Endothelial cell of umbilical vein (primary cell): ENCODE measurements around the gene NAXE. TPM values are rescaled to one million over a fixed set of nuclear protein-coding genes. Genes with fewer than 3 reads are reported as not detected.
A peak's percentile ranks its signal among the peaks of the same experiment; 100 is the strongest.
"Not testable (repeated sequence)": the region's sequence is repeated elsewhere in the genome, so short reads cannot be mapped to it uniquely, and the experiment has no call there.

Experiments
- BruUV-seq: library from RNA; stranded (reverse); fragments of 400-500 nt; replicated peaks from 2 replicates; lab custom pipeline; 2021; lab: Mats Ljungman, UMichigan
- CTCF ChIA-PET: fragments of 300-600, 350-600 bp; sonication (Branson Sonifier 250); formaldehyde crosslinking; loops from one replicate; lab custom pipeline; 2021; ENCODE audit warnings: antibody characterized with exemption, inconsistent platforms; lab: Charles Lee
- POLR2A ChIA-PET: fragments of 300-600, 350-600 bp; sonication (Branson Sonifier 250); formaldehyde crosslinking; loops from one replicate; lab custom pipeline; 2021; ENCODE audit warnings: antibody characterized with exemption, inconsistent platforms; lab: Charles Lee
- DNase-seq: peaks from one replicate; pipeline ENCODE4 v3.0.0-alpha.2; 2011; ENCODE audit warnings: low read depth, low spot score
- FAIRE-seq: peaks from 2 replicates; lab custom pipeline; 2011; peaks lifted over from hg19 to GRCh38; lab: Jason Lieb, UNC
- H2AFZ ChIP-seq: 2 replicates; pipeline ENCODE4 v1.6.0; 2012; ENCODE audit warnings: low read depth, low read length, control low read depth, inconsistent platforms
- H3K27ac ChIP-seq: 2 replicates; pipeline ENCODE4 v1.5.1; 2011; ENCODE audit warnings: low read depth, mild to moderate bottlenecking, control low read depth, low read length, moderate library complexity; ENCODE audit not compliant: insufficient read depth
- H3K27me3 ChIP-seq, 2 experiments: 2 replicates each; pipeline versions ENCODE4 v1.6.0 to v1.6.1; 2011; ENCODE audit warnings: low read length in 2 of 2, mixed read lengths in 1 of 2; ENCODE audit not compliant: control insufficient read depth in 2 of 2, insufficient read depth in 2 of 2
- H3K36me3 ChIP-seq, 2 experiments: 2 replicates in 1 of 2; 3 replicates in 1 of 2; pipeline ENCODE4 v1.5.1; 2011; ENCODE audit warnings: low read length in 2 of 2, mild to moderate bottlenecking in 1 of 2, moderate library complexity in 1 of 2; ENCODE audit not compliant: control insufficient read depth in 2 of 2, insufficient read depth in 2 of 2; ENCODE audit errors: extremely low read depth in 1 of 2
- H3K4me1 ChIP-seq: 3 replicates; pipeline ENCODE4 v1.5.1; 2011; ENCODE audit warnings: mild to moderate bottlenecking, low read length; ENCODE audit not compliant: control insufficient read depth, insufficient read depth; ENCODE audit errors: extremely low read depth
- H3K4me2 ChIP-seq: 2 replicates; pipeline ENCODE4 v1.6.1; 2011; ENCODE audit warnings: low read length, control low read depth, mixed read lengths; ENCODE audit not compliant: insufficient read depth
- H3K4me3 ChIP-seq, 3 experiments: fragments of 200-600 bp in 1 of 3; sonication (generic), shearing (Covaris generic) in 1 of 3; replicated peaks in 1 of 3; 2 replicates each; pipeline ENCODE4 v1.5.1; 2011 to 2016; ENCODE audit warnings: control low read depth in 3 of 3, low read length in 3 of 3, mild to moderate bottlenecking in 2 of 3, inconsistent platforms in 1 of 3, low read depth in 1 of 3, moderate library complexity in 1 of 3; ENCODE audit not compliant: insufficient read depth in 1 of 3
- H3K79me2 ChIP-seq: 2 replicates; pipeline ENCODE4 v1.6.0; 2012; ENCODE audit warnings: low read length, inconsistent platforms; ENCODE audit not compliant: control insufficient read depth, insufficient read depth
- H3K9ac ChIP-seq: replicated peaks from 2 replicates; pipeline ENCODE3; 2011; ENCODE audit warnings: low read length, control low read depth; ENCODE audit not compliant: insufficient read depth; ENCODE audit errors: extremely low read depth
- H3K9me1 ChIP-seq: replicated peaks from 3 replicates; pipeline ENCODE4 v1.6.0; 2011; ENCODE audit warnings: mild to moderate bottlenecking, low read length; ENCODE audit not compliant: control insufficient read depth, insufficient read depth; ENCODE audit errors: extremely low read depth
- H3K9me3 ChIP-seq: replicated peaks from 2 replicates; pipeline ENCODE4 v1.5.1; 2012; ENCODE audit warnings: low read length, inconsistent platforms; ENCODE audit not compliant: control insufficient read depth, insufficient read depth
- H4K20me1 ChIP-seq: replicated peaks from 2 replicates; pipeline ENCODE3; 2011; ENCODE audit warnings: mild to moderate bottlenecking, low read length; ENCODE audit not compliant: control insufficient read depth, insufficient read depth; ENCODE audit errors: extremely low read depth
- CTCF ChIP-seq, 2 donors: IDR thresholded peaks; 1 replicate in 1 of 2; 2 replicates in 1 of 2; pipeline ENCODE4 v1.5.1; 2011; ENCODE audit warnings: low read length in 2 of 2, mild to moderate bottlenecking in 2 of 2, moderate library complexity in 2 of 2, control low read depth in 1 of 2, inconsistent platforms in 1 of 2, low read depth in 1 of 2; ENCODE audit not compliant: insufficient read depth in 1 of 2; ENCODE audit errors: extremely low read depth in 1 of 2
- FOS ChIP-seq: IDR thresholded peaks from 2 replicates; pipeline ENCODE4 v1.6.1; 2011; ENCODE audit warnings: mild to moderate bottlenecking, low read length, moderate library complexity, borderline replicate concordance; ENCODE audit not compliant: insufficient read depth
- dilution Hi-C: fragments of 300-500 bp; cut with MboI; formaldehyde crosslinking; loops from one replicate; pipeline ENCODE4 v1.15.0; 2019; ENCODE audit warnings: low sequenced_read_pairs; ENCODE audit not compliant: extremely low pct_ligation_motif_present
- intact Hi-C: fragments of 100-400 bp; cut with micrococcal nuclease; formaldehyde crosslinking; loops from one replicate; pipeline ENCODE4 v1.10.0; 2022
- polyA plus RNA-seq, 4 experiments: library from polyadenylated mRNA; depleted of rRNA in 3 of 4; stranded (reverse) in 3 of 4; unstranded in 1 of 4; fragments of >200 nt; gene quantifications; 2 replicates each; pipeline versions ENCODE4 v1.2.1 to v1.2.3, GENCODE V29; 2011 to 2012; ENCODE audit warnings: missing spikeins in 1 of 4
- total RNA-seq: library from RNA; stranded (reverse); gene quantifications from 2 replicates; pipeline ENCODE4 v1.2.3, GENCODE V29; 2021

Gene NAXE
- total and polyA plus RNA-seq, 2 donors (not counting 3 experiments of a cell fraction or from before 2014, with no cell fraction given): 76.2 to 187 TPM

DNA sequence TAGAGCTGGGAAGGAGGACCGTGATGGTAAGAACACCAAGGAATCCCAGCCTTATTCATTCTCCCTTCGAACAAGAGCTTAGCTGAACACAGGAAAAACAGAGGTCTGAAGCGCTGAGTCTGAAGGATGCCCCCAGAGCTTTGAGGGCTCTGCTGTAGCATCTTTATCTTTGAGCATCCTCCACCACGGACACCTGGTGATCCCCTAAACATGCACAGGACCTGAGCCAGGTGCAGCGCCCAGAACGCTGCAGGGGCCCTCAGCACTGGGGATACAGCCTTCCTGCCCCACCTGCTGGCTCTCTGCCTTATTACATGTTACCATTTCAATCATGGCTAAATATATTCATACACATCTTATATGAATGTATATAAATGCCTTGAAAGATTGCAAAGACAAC lies 17.4 kb downstream of the NAXE start:
- Histone ChIP-seq H3K4me2 (no peak overlapping the region), H3K9me1 (no peaks in the 10 kb centered on the region), H3K27me3 (peaks cover 6 to 9% of the 10 kb centered on the region in 2 experiments), H3K4me3 (no peak overlapping the region), H3K79me2 (no peaks in the 10 kb centered on the region), H3K9ac (no peak overlapping the region), H3K9me3 (no peaks in the 10 kb centered on the region), H4K20me1 (no peaks in the 10 kb centered on the region), H2AFZ (no peak overlapping the region), H3K36me3 (no peaks in the 10 kb centered on the region), H3K27ac (no peak overlapping the region), H3K4me1 (no peaks in the 10 kb centered on the region)
- DNase-seq (peak; percentile 48), FAIRE-seq (peak; percentile 49)
- TF ChIP-seq FOS: no peak
- TF ChIP-seq CTCF (IDR thresholded peaks at IDR 0.05; ENCODE audit: extremely low read depth in 1 of 2, insufficient read depth in 1 of 2, low read depth in 1 of 2, low read length in 2 of 2): peak; percentile 46 to 62
- intact Hi-C loops (loop anchor here (1.0 to 5.0 kb wide), 5 partner anchors 25 to 226 kb away; partner anchors contain the start of gene IQGAP3), dilution Hi-C loops (no loop called here)
- CTCF ChIA-PET: interaction anchor here (0.6 to 1.8 kb wide), 24 partner anchors 8 to 250 kb away, joined by 3 to 104 read pairs (median 5); partner anchors contain the start of genes HAPLN2, INSRR, NAXE and TTC24
- POLR2A ChIA-PET: interaction anchor here (0.6 kb wide), 1 partner anchor 58 kb away, joined by 12 read pairs; no protein-coding TSS in a partner anchor
- BruUV-seq: no TSS peak

GRCh38 chr1:156610072-156610471 lies 18.5 kb downstream of the NAXE start:
- H3K36me3 ChIP-seq, H3K9me3 ChIP-seq, intact Hi-C loops, H2AFZ ChIP-seq, H3K79me2 ChIP-seq, H3K4me2 ChIP-seq, H3K9ac ChIP-seq, H3K27ac ChIP-seq, H3K9me1 ChIP-seq, H3K4me1 ChIP-seq, DNase-seq, H4K20me1 ChIP-seq, BruUV-seq, H3K4me3 ChIP-seq, POLR2A ChIA-PET, dilution Hi-C loops, FAIRE-seq: not testable (repeated sequence)
- peaks cover 9 to 12% of the 10 kb centered on the region in 2 experiments for H3K27me3 ChIP-seq
- CTCF ChIA-PET: interaction anchor here (0.7 to 1.5 kb wide), 5 partner anchors 16 to 153 kb away, joined by 3 to 4 read pairs (median 3); no protein-coding TSS in a partner anchor
